ENCODE data around the gene SLC9B2. TPM values are rescaled to one million over a fixed set of nuclear protein-coding genes. Genes with fewer than 3 reads are reported as not detected.
"Not testable (repeated sequence)": the region's sequence is repeated elsewhere in the genome, so short reads cannot be mapped to it uniquely, and the experiment has no call there.

SLC9B2 gene
- polyA plus RNA-seq, 1 donor, result 5.8 TPM

DNA sequence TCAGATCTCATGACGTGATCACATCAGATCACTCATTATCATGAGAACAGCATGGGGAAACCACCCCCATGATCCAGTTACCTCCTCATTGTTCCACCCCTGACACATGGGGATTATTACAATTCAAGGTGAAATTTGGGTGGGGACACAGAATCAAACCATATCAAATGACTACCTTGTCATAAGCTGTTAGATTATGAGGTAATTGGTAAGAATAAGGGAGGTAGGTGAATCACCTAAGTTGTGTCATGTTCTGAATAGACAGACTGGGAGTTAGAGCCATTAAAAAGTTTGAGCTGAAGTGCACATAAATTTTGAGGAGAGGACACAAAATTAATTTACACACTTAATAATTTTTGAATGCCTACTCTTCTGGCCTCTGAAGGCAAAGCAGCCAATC, 81.8 kb downstream of the SLC9B2 start:
- no CpG with 5 or more reads among the region's 1 CpG for WGBS (ENCODE audit: insufficient coverage, low lambda C conversion rate)

GRCh38 chr4:102993985-102994384, 82.6 kb downstream of the SLC9B2 start:
- not testable (repeated sequence) for H3K4me3 ChIP-seq (ENCODE audit: low read length); H3K36me3 ChIP-seq (ENCODE audit: control insufficient read depth, insufficient read depth, low read length); H3K4me1 ChIP-seq (ENCODE audit: control insufficient read depth, insufficient read depth, low read length); H3K27ac ChIP-seq (ENCODE audit: low read length); DNase-seq; H3K9me3 ChIP-seq (ENCODE audit: control insufficient read depth, low read depth, low read length); H3K27me3 ChIP-seq (ENCODE audit: control insufficient read depth, insufficient read depth, low read length)

More for the DNA sequence above, 81.8 kb downstream of the SLC9B2 start:
- H3K27me3 ChIP-seq (ENCODE audit: control insufficient read depth, insufficient read depth, low read length), result no peaks in the 10 kb centered on the region
- peaks cover 8% of the 10 kb centered on the region for H3K9me3 ChIP-seq (ENCODE audit: control insufficient read depth, low read depth, low read length)
- no peaks in the 10 kb centered on the region for H3K4me1 ChIP-seq (ENCODE audit: control insufficient read depth, insufficient read depth, low read length)
- H3K36me3 ChIP-seq (ENCODE audit: control insufficient read depth, insufficient read depth, low read length), result no peaks in the 10 kb centered on the region
- no peak overlapping the region for H3K27ac ChIP-seq (ENCODE audit: low read length)
- DNase-seq, result no peak
- no peak overlapping the region for H3K4me3 ChIP-seq (ENCODE audit: low read length)

DNA sequence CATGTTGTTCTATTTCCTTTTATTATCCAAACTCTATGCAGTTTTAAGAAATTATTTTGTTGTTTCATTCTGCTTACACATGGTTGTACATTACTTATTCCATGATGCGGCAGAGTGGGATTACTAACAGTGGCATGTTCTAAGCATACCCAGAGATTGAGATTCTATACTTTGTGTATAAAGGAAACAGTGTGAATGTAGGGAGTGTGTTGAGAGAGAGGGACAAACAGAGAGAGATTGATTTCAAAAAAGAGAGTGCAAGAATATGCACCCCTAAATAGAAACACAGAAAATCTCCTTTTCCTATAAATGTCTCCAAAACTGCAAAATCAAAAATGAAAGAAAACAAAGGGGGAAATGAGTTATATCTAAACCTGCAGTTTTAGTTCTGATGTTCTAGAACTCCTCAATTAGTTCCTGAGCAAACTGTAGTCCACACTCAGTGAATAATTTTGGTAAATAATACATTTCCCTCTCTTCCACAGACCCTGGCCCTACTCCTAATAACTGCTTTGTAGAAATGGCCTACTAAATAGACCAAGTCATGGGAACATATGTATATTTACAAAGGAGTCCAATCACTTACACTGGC, 88.0 kb downstream of the SLC9B2 start:
- Histone ChIP-seq H3K4me3 (ENCODE audit: low read length) (no peak overlapping the region), H3K4me1 (ENCODE audit: control insufficient read depth, insufficient read depth, low read length) (no peaks in the 10 kb centered on the region), H3K9me3 (ENCODE audit: control insufficient read depth, low read depth, low read length) (peaks cover 4% of the 10 kb centered on the region), H3K36me3 (ENCODE audit: control insufficient read depth, insufficient read depth, low read length) (no peaks in the 10 kb centered on the region), H3K27ac (ENCODE audit: low read length) (no peak overlapping the region), H3K27me3 (ENCODE audit: control insufficient read depth, insufficient read depth, low read length) (no peaks in the 10 kb centered on the region)
- no CpG with 5 or more reads among the region's 1 CpG for WGBS (ENCODE audit: insufficient coverage, low lambda C conversion rate)
- DNase-seq, result no peak

- DNase-seq, result no peak
- no peaks in the 10 kb centered on the region for H3K9me3 ChIP-seq (ENCODE audit: control insufficient read depth, low read depth, low read length)
- no peaks in the 10 kb centered on the region for H3K4me1 ChIP-seq (ENCODE audit: control insufficient read depth, insufficient read depth, low read length)
- H3K36me3 ChIP-seq (ENCODE audit: control insufficient read depth, insufficient read depth, low read length), result no peaks in the 10 kb centered on the region
- H3K4me3 ChIP-seq (ENCODE audit: low read length), result no peak overlapping the region
- WGBS (ENCODE audit: insufficient coverage, low lambda C conversion rate), result no CpG with 5 or more reads among the region's 2 CpGs
- H3K27me3 ChIP-seq (ENCODE audit: control insufficient read depth, insufficient read depth, low read length), result no peaks in the 10 kb centered on the region
- no peak overlapping the region for H3K27ac ChIP-seq (ENCODE audit: low read length)
Observed at GRCh38 chr4:102981005-102981404, 95.6 kb downstream of the SLC9B2 start.

Other genes with a start within 250 kb of the SLC9B2 start
- 281 TPM for gene UBE2D3, start 249.2 kb downstream of the SLC9B2 start, polyA plus RNA-seq
- gene CISD2, start 207.8 kb downstream of the SLC9B2 start, polyA plus RNA-seq, result 39.4 TPM
- gene SLC9B1, start 57.1 kb downstream of the SLC9B2 start, polyA plus RNA-seq, result 1.0 TPM
- 214 TPM for gene BDH2, start 23.1 kb upstream of the SLC9B2 start, polyA plus RNA-seq
- 5.9 TPM for gene CENPE, start 121.6 kb upstream of the SLC9B2 start, polyA plus RNA-seq